Measurements from ENCODE around the gene OSBPL7. TPM values are rescaled to one million over a fixed set of nuclear protein-coding genes. Genes with fewer than 3 reads are reported as not detected.

OSBPL7 gene
- total and polyA plus RNA-seq, 2 of the 8 experiments (the other 6 are each of a cell fraction or from before 2014, with no cell fraction given), result 7.2 to 8.9 TPM

DNA sequence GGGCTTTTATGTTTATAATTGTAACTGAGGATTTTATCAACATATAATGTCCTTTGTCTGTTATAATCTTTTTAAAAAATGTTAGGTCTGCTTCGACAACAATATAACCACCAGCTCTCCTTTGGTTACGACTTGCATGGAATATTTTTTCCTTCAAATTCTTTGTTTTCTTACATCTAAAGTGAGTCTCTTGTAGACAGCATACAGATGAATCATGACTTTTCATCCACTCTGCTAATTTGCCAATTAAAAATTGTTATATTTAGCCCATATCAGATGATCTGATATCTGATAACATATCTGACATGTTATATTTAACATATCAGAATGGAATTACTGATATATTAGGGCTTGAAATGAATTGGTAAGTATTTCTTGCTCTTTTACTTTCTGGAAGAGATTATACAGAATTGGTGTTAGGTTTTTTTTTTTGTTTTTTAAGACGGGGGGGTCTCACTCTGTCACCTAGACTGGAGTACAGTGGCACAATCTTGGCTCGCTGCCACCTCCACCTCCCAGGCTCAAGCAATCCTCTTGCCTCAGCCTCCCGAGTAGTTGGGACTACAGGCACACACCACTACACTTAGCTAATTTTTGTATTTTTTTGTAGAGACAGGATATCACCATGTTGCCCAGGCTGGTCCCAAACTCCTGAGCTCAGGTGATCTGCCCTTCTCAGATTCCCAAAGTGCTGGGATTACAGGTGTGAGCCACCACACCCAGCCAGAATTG, 61.0 kb downstream of the OSBPL7 start:
- H2BK20ac ChIP-seq (ENCODE audit: low read length), result no peak overlapping the region
- no peaks in the 10 kb centered on the region; a peak in 1 of 4 replicates for H3K9me3 ChIP-seq (ENCODE audit: insufficient read depth in 2 of 2, low read depth in 1 of 2, low read length in 1 of 2)
- H4K20me1 ChIP-seq (replicated peaks in 1 of 2; ENCODE audit: control insufficient read depth in 1 of 2, insufficient read depth in 2 of 2, low read length in 2 of 2), result no peaks in the 10 kb centered on the region
- H3K56ac ChIP-seq (replicated peaks; ENCODE audit: insufficient read length, low read depth, low read length), result no peak overlapping the region
- TF ChIP-seq NRF1 (IDR thresholded peaks at IDR 0.05; ENCODE audit: low read depth, low read length) (no peak), SIN3A (conservative IDR thresholded peaks at IDR 0.05 in 1 of 2, IDR thresholded peaks at IDR 0.05 in 1 of 2; ENCODE audit: low read depth in 1 of 2, low read length in 2 of 2) (no peak), GABPA (IDR thresholded peaks at IDR 0.05; ENCODE audit: borderline replicate concordance, insufficient read depth, low read length) (no peak), RXRA (IDR thresholded peaks at IDR 0.05; ENCODE audit: insufficient read depth, low read depth, low read length) (no peak), TBP (IDR thresholded peaks at IDR 0.05; ENCODE audit: low read depth, low read length) (no peak), FOSL1 (IDR thresholded peaks at IDR 0.05; ENCODE audit: insufficient read depth, low read depth, low read length) (no peak), RNF2 (IDR thresholded peaks at IDR 0.05; ENCODE audit: borderline replicate concordance, low read depth, low read length, missing control alignments, poor library complexity, severe bottlenecking) (no peak), RBBP5 (IDR thresholded peaks at IDR 0.05; ENCODE audit: borderline replicate concordance, low read depth, low read length) (no peak)
- no peak overlapping the region for H3K23ac ChIP-seq (ENCODE audit: insufficient read length)
- no peak overlapping the region for H4K91ac ChIP-seq (replicated peaks; ENCODE audit: insufficient read length, low read length)
- H4K5ac ChIP-seq (ENCODE audit: insufficient read length, low read depth, low read length), result no peak overlapping the region
- no peak overlapping the region for H3K9ac ChIP-seq (replicated peaks in 1 of 4; ENCODE audit: extremely low read depth in 1 of 4, low read depth in 3 of 4, low read length in 3 of 4)
- H3K4me1 ChIP-seq (replicated peaks in 1 of 4; ENCODE audit: control insufficient read depth in 3 of 4, insufficient read depth in 4 of 4, low read length in 3 of 4), result no peaks in the 10 kb centered on the region
- no peaks in the 10 kb centered on the region for H3K79me2 ChIP-seq (ENCODE audit: control insufficient read depth in 1 of 2, insufficient read depth in 2 of 2, low read length in 2 of 2)
- no peak overlapping the region for H3K14ac ChIP-seq (ENCODE audit: insufficient read length)
- no peak overlapping the region for H2BK120ac ChIP-seq (replicated peaks; ENCODE audit: low read depth, low read length)
- FAIRE-seq, result no peak
- H3K4me3 ChIP-seq (ENCODE audit: extremely low read depth in 1 of 4, insufficient read depth in 2 of 4, low read depth in 3 of 4, low read length in 4 of 4), result no peak overlapping the region
- H3K4me2 ChIP-seq (ENCODE audit: insufficient read depth in 1 of 2, low read depth in 2 of 2, low read length in 2 of 2), result no peak overlapping the region
- 77% methylated on average over 5 of the region's 5 CpGs; no CpG with 5 or more reads in 1 of the 2 experiments for WGBS, 2 experiments (ENCODE audit: extremely low coverage in 1 of 2, insufficient coverage in 1 of 2, insufficient read length in 1 of 2, insufficient replicate concordance in 2 of 2, low coverage in 1 of 2, low lambda C conversion rate in 2 of 2, missing lambda C conversion rate in 1 of 2)
- no peaks in the 10 kb centered on the region for H3K79me1 ChIP-seq (ENCODE audit: low read depth, low read length)
- no peaks in the 10 kb centered on the region for H3K27me3 ChIP-seq (replicated peaks in 1 of 4; ENCODE audit: control insufficient read depth in 3 of 4, extremely low read depth in 1 of 4, insufficient read depth in 3 of 4, low read length in 3 of 4)
- ChIA-PET CTCF (ENCODE audit: partially characterized antibody) (interaction anchor here (0.6 to 1.8 kb wide), 4 partner anchors 15 to 159 kb away, joined by 3 to 4 read pairs (median 3); no protein-coding TSS in a partner anchor), POLR2A (ENCODE audit: partially characterized antibody) (no interaction called here)
- no peaks in the 10 kb centered on the region for H3K23me2 ChIP-seq (ENCODE audit: low read depth, low read length)
- no peak for DNase-seq (ENCODE audit: low read depth in 1 of 2, low spot score in 2 of 2)
- no peak overlapping the region for H2BK5ac ChIP-seq (ENCODE audit: low read depth, low read length)
- H2AK5ac ChIP-seq (ENCODE audit: low read depth, low read length), result no peak overlapping the region
- H2AFZ ChIP-seq (ENCODE audit: low read length), result no peak overlapping the region
- H3K27ac ChIP-seq (ENCODE audit: low read depth, low read length), result no peak overlapping the region
- H2BK12ac ChIP-seq (ENCODE audit: low read depth, low read length), result no peak overlapping the region
- H3K4ac ChIP-seq (replicated peaks; ENCODE audit: insufficient read length, low read depth, low read length), result no peak overlapping the region
- H3K36me3 ChIP-seq (ENCODE audit: control insufficient read depth in 2 of 4, insufficient read depth in 4 of 4, low read length in 3 of 4), result no peaks in the 10 kb centered on the region
- no peak overlapping the region for H2BK15ac ChIP-seq (ENCODE audit: low read length)
- H3K18ac ChIP-seq (ENCODE audit: extremely low read depth, low read length), result no peak overlapping the region
- no peak overlapping the region for H4K8ac ChIP-seq (ENCODE audit: extremely low read depth, insufficient read depth, low read length)
